Measurements from ENCODE around the gene ADCY2.

ADCY2 gene

GRCh38 chr5:7754490-7754889 lies 358.6 kb downstream of the ADCY2 start:
- DNase-seq = no peak

- DNase-seq = peak; percentile 12
These were observed 359.2 kb downstream of the ADCY2 start for GRCh38 chr5:7754997-7755596.

GRCh38 chr5:7755958-7756357 lies 360.0 kb downstream of the ADCY2 start:
- no peak for DNase-seq

- no peak for DNase-seq
These were observed 360.5 kb downstream of the ADCY2 start for GRCh38 chr5:7756453-7756852.

- DNase-seq = no peak
These were observed 363.4 kb downstream of the ADCY2 start for GRCh38 chr5:7759257-7759871.

GRCh38 chr5:7759951-7760580 lies 364.1 kb downstream of the ADCY2 start:
- DNase-seq = no peak

GRCh38 chr5:7762267-7762666 lies 366.3 kb downstream of the ADCY2 start:
- DNase-seq = no peak

GRCh38 chr5:7763621-7764072 lies 367.7 kb downstream of the ADCY2 start:
- no peak for DNase-seq

- no peak for DNase-seq
These were observed 368.5 kb downstream of the ADCY2 start for GRCh38 chr5:7764452-7764851.

- DNase-seq = no peak
These were observed 374.5 kb downstream of the ADCY2 start for GRCh38 chr5:7770436-7770835.

- no peak for DNase-seq
These were observed 376.2 kb downstream of the ADCY2 start for GRCh38 chr5:7772141-7772540.

- DNase-seq = no peak
These were observed 377.2 kb downstream of the ADCY2 start for GRCh38 chr5:7773178-7773577.

- DNase-seq = no peak
These were observed 380.5 kb downstream of the ADCY2 start for GRCh38 chr5:7776442-7776841.

GRCh38 chr5:7779019-7780005 lies 383.4 kb downstream of the ADCY2 start:
- peak; percentile 31 for DNase-seq

- DNase-seq = no peak
These were observed 386.0 kb downstream of the ADCY2 start for GRCh38 chr5:7781899-7782298.

- no peak for DNase-seq
These were observed 388.9 kb downstream of the ADCY2 start for GRCh38 chr5:7784683-7785380.

GRCh38 chr5:7787770-7788169 lies 391.8 kb downstream of the ADCY2 start:
- DNase-seq = no peak

- DNase-seq = no peak
These were observed 393.6 kb downstream of the ADCY2 start for GRCh38 chr5:7789567-7789966.

GRCh38 chr5:7793895-7794294 lies 398.0 kb downstream of the ADCY2 start:
- no peak for DNase-seq

GRCh38 chr5:7794311-7794710 lies 398.4 kb downstream of the ADCY2 start:
- DNase-seq = no peak

- no peak for DNase-seq
These were observed 398.9 kb downstream of the ADCY2 start for GRCh38 chr5:7794823-7795222.

- no peak for DNase-seq
These were observed 399.4 kb downstream of the ADCY2 start for GRCh38 chr5:7795306-7795705.

Data from CD4-positive, alpha-beta T cell treated with Interleukin-17A for 1 hour (primary cell).